ENCODE measurements around the gene MGST3. TPM values are rescaled to one million over a fixed set of nuclear protein-coding genes. Genes with fewer than 3 reads are reported as not detected.

Gene MGST3
- total RNA-seq, 1 experiment from 2014 or later, result 173 TPM

DNA sequence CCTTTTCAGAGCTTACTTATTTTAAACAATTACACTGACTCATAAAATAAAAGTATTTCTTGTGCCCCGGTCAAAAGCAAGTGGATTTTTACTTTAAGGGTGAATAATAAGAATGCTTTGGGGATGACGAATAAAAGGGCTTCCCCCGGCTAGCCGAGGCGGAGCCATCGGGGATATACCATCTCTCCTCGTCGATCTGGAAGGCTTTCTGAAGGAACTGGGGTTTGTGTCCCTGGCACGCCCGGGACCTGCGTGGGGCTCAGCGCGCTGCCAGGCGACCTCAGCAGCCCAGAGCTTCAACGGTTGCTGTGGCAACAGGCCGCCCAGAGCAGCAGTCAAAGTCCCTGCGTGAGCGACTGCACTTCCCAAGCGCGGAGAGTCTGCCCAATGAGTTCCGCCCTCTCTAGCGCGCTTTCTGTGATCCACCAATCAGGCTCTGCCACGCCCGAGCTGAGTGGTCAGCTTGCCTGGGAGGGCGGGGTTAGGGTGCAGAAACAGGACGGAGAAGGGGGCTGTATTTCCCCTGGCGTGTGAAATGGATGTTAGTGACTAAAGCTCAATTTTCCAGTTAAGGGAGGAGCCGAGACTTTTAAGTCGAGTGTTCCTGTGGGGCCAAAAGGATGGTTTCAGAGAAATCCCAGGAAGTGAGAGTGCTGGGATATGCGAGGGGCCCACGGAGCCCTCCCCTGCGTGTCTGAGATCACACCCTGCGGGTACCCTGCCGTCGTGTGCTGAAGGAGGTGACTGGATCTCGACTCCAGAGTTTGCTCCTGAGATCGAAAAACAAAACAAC lies 33.0 kb upstream of the MGST3 start:
- H3K27me3 Mint-ChIP-seq (ENCODE audit: insufficient read depth, unreplicated experiment), result peaks cover 7% of the 10 kb centered on the region
- POLR2A ChIA-PET, result interaction anchor here (0.5 to 1.1 kb wide), 2 partner anchors 18 to 32 kb away, joined by 3 read pairs; no protein-coding TSS in a partner anchor
- CTCF ChIA-PET, result interaction anchor here (0.9 to 1.2 kb wide), 2 partner anchors 33 to 100 kb away, joined by 4 read pairs; partner anchors contain the start of gene MGST3
- peaks cover 20% of the 10 kb centered on the region for H3K4me1 Mint-ChIP-seq (ENCODE audit: low read depth, unreplicated experiment)
- DNase-seq, result peak; percentile 93 to 96
- peaks cover 4% of the 10 kb centered on the region for H3K36me3 Mint-ChIP-seq (ENCODE audit: insufficient read depth, unreplicated experiment)
- H3K27me3 ChIP-seq (replicated peaks; ENCODE audit: control insufficient read depth, insufficient read depth, low read length), result peaks cover 1% of the 10 kb centered on the region; the same call in 1 of the 2 replicates
- H3K36me3 ChIP-seq (ENCODE audit: control insufficient read depth, insufficient read depth, low read length), result no peaks in the 10 kb centered on the region
- no peaks in the 10 kb centered on the region for H3K9me3 ChIP-seq
- TF ChIP-seq, protein P1, sequence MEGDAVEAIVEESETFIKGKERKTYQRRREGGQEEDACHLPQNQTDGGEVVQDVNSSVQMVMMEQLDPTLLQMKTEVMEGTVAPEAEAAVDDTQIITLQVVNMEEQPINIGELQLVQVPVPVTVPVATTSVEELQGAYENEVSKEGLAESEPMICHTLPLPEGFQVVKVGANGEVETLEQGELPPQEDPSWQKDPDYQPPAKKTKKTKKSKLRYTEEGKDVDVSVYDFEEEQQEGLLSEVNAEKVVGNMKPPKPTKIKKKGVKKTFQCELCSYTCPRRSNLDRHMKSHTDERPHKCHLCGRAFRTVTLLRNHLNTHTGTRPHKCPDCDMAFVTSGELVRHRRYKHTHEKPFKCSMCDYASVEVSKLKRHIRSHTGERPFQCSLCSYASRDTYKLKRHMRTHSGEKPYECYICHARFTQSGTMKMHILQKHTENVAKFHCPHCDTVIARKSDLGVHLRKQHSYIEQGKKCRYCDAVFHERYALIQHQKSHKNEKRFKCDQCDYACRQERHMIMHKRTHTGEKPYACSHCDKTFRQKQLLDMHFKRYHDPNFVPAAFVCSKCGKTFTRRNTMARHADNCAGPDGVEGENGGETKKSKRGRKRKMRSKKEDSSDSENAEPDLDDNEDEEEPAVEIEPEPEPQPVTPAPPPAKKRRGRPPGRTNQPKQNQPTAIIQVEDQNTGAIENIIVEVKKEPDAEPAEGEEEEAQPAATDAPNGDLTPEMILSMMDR (IDR thresholded peaks at IDR 0.05; ENCODE audit: insufficient read depth in 1 of 2, low read depth in 1 of 2, low read length in 1 of 2, severe bottlenecking in 1 of 2, unreplicated experiment in 1 of 2), result no peak
- H3K27ac Mint-ChIP-seq (ENCODE audit: unreplicated experiment), result peak overlapping the region; percentile 88
- H3K4me3 ChIP-seq (ENCODE audit: low read depth, low read length), result peak overlapping the region; percentile 64
- no peaks in the 10 kb centered on the region for H3K4me1 ChIP-seq
- intact Hi-C loops (cut with micrococcal nuclease; ENCODE audit: unreplicated experiment), result loop anchor here (10.0 kb wide), 1 partner anchor 343 kb away; no protein-coding TSS in a partner anchor
- H3K9me3 Mint-ChIP-seq (ENCODE audit: unreplicated experiment), result no peaks in the 10 kb centered on the region
- H3K4me3 Mint-ChIP-seq (ENCODE audit: unreplicated experiment), result peak overlapping the region; percentile 95
- BruUV-seq (replicated peaks), result no TSS peak

DNA sequence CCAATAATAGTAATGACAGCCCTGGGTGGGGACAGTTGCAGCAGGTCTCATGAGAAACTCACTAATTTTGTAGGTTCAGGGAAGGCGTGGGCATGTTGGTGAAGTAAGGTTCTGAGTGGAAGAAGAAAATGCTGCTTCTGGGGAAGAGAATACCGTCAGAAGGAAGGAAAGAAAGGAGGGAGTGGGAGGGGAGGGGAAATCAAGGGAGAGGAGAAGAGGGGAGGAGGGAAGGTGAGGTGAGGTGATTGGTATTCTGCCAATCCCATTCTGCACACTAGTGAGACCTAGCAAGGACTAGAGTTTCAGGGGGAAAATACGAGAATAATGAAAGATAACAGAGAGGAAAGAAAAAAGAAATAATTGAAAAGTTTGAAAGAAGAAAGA lies 32.4 kb upstream of the MGST3 start:
- Histone ChIP-seq H3K4me1 (no peaks in the 10 kb centered on the region), H3K4me3 (ENCODE audit: low read depth, low read length) (peak overlapping the region; percentile 64), H3K9me3 (no peaks in the 10 kb centered on the region), H3K36me3 (ENCODE audit: control insufficient read depth, insufficient read depth, low read length) (no peaks in the 10 kb centered on the region), H3K27me3 (replicated peaks; ENCODE audit: control insufficient read depth, insufficient read depth, low read length) (0 out of 2 replicates have a peak, but pooled peaks cover 1% of the 10 kb centered on the region)
- Mint-ChIP-seq H3K27ac (ENCODE audit: unreplicated experiment) (peak overlapping the region; percentile 88), H3K4me3 (ENCODE audit: unreplicated experiment) (peak overlapping the region; percentile 95), H3K36me3 (ENCODE audit: insufficient read depth, unreplicated experiment) (peaks cover 4% of the 10 kb centered on the region), H3K9me3 (ENCODE audit: unreplicated experiment) (no peaks in the 10 kb centered on the region), H3K27me3 (ENCODE audit: insufficient read depth, unreplicated experiment) (peaks cover 4% of the 10 kb centered on the region), H3K4me1 (ENCODE audit: low read depth, unreplicated experiment) (peaks cover 20% of the 10 kb centered on the region)
- TF ChIP-seq, protein P1 (IDR thresholded peaks at IDR 0.05; ENCODE audit: insufficient read depth in 1 of 2, low read depth in 1 of 2, low read length in 1 of 2, severe bottlenecking in 1 of 2, unreplicated experiment in 1 of 2), result no peak
- intact Hi-C loops (cut with micrococcal nuclease; ENCODE audit: unreplicated experiment), result loop anchor here (10.0 kb wide), 1 partner anchor 344 kb away; no protein-coding TSS in a partner anchor
- BruUV-seq (replicated peaks), result no TSS peak
- no peak for DNase-seq
- POLR2A ChIA-PET, result interaction anchor here (1.1 kb wide), 1 partner anchor 32 kb away, joined by 3 read pairs; no protein-coding TSS in a partner anchor
- CTCF ChIA-PET, result no interaction called here

DNA sequence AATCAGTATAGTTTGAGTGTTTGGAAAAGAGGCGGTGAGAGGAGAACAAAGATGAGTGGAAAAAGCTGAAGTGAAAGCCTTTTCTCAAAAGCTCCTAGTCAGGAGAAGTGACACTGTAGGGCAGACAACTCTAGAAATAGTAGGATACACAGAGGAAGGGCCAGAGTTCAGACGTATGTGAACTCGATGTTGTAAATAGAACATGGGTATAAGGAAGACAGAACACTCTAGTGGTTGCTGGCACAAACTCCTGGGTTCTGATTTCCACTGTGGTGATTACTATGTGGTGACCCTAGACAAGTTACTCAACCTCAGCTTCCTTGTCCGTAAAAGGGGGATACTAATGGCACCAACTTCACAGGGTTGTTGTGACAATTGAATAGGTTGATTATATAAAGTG lies 30.2 kb upstream of the MGST3 start:
- Mint-ChIP-seq H3K27me3 (ENCODE audit: insufficient read depth, unreplicated experiment) (peaks cover 2% of the 10 kb centered on the region), H3K27ac (ENCODE audit: unreplicated experiment) (no peak overlapping the region), H3K4me1 (ENCODE audit: low read depth, unreplicated experiment) (peaks cover 20% of the 10 kb centered on the region), H3K4me3 (ENCODE audit: unreplicated experiment) (no peak overlapping the region), H3K36me3 (ENCODE audit: insufficient read depth, unreplicated experiment) (peaks cover 4% of the 10 kb centered on the region), H3K9me3 (ENCODE audit: unreplicated experiment) (no peaks in the 10 kb centered on the region)
- Histone ChIP-seq H3K36me3 (ENCODE audit: control insufficient read depth, insufficient read depth, low read length) (no peaks in the 10 kb centered on the region), H3K9me3 (no peaks in the 10 kb centered on the region), H3K27me3 (replicated peaks; ENCODE audit: control insufficient read depth, insufficient read depth, low read length) (no peaks in the 10 kb centered on the region), H3K4me1 (no peaks in the 10 kb centered on the region), H3K4me3 (ENCODE audit: low read depth, low read length) (no peak overlapping the region)
- BruUV-seq (replicated peaks), result no TSS peak
- TF ChIP-seq, protein P1 (IDR thresholded peaks at IDR 0.05; ENCODE audit: insufficient read depth in 1 of 2, low read depth in 1 of 2, low read length in 1 of 2, severe bottlenecking in 1 of 2, unreplicated experiment in 1 of 2), result no peak
- ChIA-PET POLR2A (no interaction called here), CTCF (no interaction called here)
- intact Hi-C loops (cut with micrococcal nuclease; ENCODE audit: unreplicated experiment), result loop anchor here (1.0 kb wide), 5 partner anchors 32 to 314 kb away; partner anchors contain the start of gene ALDH9A1
- DNase-seq, result no peak

Measured in Caco-2 (cell line).